RCC 7860 (cell line): Measurements from ENCODE around the gene XKR7.
A peak's percentile ranks its signal among the peaks of the same experiment; 100 is the strongest.

Experiments used
- DNase-seq: peaks from one replicate; pipeline ENCODE4 v3.0.0-alpha.2; 2015; ENCODE audit warnings: low spot score
- FAIRE-seq: peaks from 2 replicates; lab custom pipeline; 2012; peaks lifted over from hg19 to GRCh38; lab: Jason Lieb, UNC

Gene XKR7

GRCh38 chr20:31939661-31940060 lies 28.3 kb upstream of the XKR7 start:
- DNase-seq (no peak), FAIRE-seq (no peak)

- FAIRE-seq: no peak
- DNase-seq: no peak
Observed at GRCh38 chr20:31943052-31943471, 24.9 kb upstream of the XKR7 start.

GRCh38 chr20:31945319-31945718 lies 22.6 kb upstream of the XKR7 start:
- no peak for DNase-seq
- no peak for FAIRE-seq

GRCh38 chr20:31945785-31946184 lies 22.2 kb upstream of the XKR7 start:
- DNase-seq: no peak
- no peak for FAIRE-seq

- no peak for DNase-seq
- no peak for FAIRE-seq
Observed at GRCh38 chr20:31948008-31948407, 19.9 kb upstream of the XKR7 start.

GRCh38 chr20:31949877-31950646 lies 17.9 kb upstream of the XKR7 start:
- no peak for FAIRE-seq
- no peak for DNase-seq

- FAIRE-seq: no peak
- no peak for DNase-seq
Observed at GRCh38 chr20:31951203-31951529, 16.8 kb upstream of the XKR7 start.

- peak; percentile 63 for FAIRE-seq
- peak; percentile 96 for DNase-seq
Observed at GRCh38 chr20:31951530-31952453, 16.2 kb upstream of the XKR7 start, which contains the start of gene PDRG1. TSS of gene PDRG1 (minus strand) at chr20:31952046. CDS start at chr20:31951961, 85 bp downstream.

GRCh38 chr20:31953556-31954148 lies 14.3 kb upstream of the XKR7 start:
- DNase-seq (no peak), FAIRE-seq (no peak)

GRCh38 chr20:31954500-31954899 lies 13.5 kb upstream of the XKR7 start:
- DNase-seq (no peak), FAIRE-seq (no peak)

GRCh38 chr20:31956556-31957526 lies 11.1 kb upstream of the XKR7 start:
- no peak for DNase-seq
- FAIRE-seq: no peak

- DNase-seq: no peak
- FAIRE-seq: no peak
Observed at GRCh38 chr20:31962761-31963160, 5.2 kb upstream of the XKR7 start.

- DNase-seq (no peak), FAIRE-seq (no peak)
Observed at GRCh38 chr20:31963889-31964288, 4.1 kb upstream of the XKR7 start.

GRCh38 chr20:31966991-31967655 lies 828 bp upstream of the XKR7 start:
- no peak for FAIRE-seq
- DNase-seq: no peak

- peak; percentile 23 for DNase-seq
- FAIRE-seq: no peak
Observed at GRCh38 chr20:31968291-31969126, 558 bp downstream of the XKR7 start.

GRCh38 chr20:31969991-31970390 lies 2.0 kb downstream of the XKR7 start:
- FAIRE-seq: no peak
- no peak for DNase-seq

GRCh38 chr20:31972471-31973021 lies 4.6 kb downstream of the XKR7 start:
- DNase-seq (peak; percentile 94), FAIRE-seq (peak; percentile 92)

- FAIRE-seq: no peak
- no peak for DNase-seq
Observed at GRCh38 chr20:31974296-31974695, 6.3 kb downstream of the XKR7 start.
